Astrocyte (in vitro differentiated cells and primary cell): ENCODE results near the gene TRMT11.
A peak's percentile ranks its signal among the peaks of the same experiment; 100 is the strongest.

Experiments
- EZH2 ChIP-seq: IDR thresholded peaks from 2 replicates; pipeline ENCODE4 v1.6.1; 2012; ENCODE audit warnings: mild to moderate bottlenecking, low read length, inconsistent platforms; ENCODE audit not compliant: insufficient read depth
- TF ChIP-seq, protein P1 (sequence below): IDR thresholded peaks from 2 replicates; pipeline ENCODE4 v1.5.1; 2011; ENCODE audit warnings: low read depth, mild to moderate bottlenecking, inconsistent platforms, low read length, moderate library complexity; ENCODE audit not compliant: insufficient read depth

DNA sequence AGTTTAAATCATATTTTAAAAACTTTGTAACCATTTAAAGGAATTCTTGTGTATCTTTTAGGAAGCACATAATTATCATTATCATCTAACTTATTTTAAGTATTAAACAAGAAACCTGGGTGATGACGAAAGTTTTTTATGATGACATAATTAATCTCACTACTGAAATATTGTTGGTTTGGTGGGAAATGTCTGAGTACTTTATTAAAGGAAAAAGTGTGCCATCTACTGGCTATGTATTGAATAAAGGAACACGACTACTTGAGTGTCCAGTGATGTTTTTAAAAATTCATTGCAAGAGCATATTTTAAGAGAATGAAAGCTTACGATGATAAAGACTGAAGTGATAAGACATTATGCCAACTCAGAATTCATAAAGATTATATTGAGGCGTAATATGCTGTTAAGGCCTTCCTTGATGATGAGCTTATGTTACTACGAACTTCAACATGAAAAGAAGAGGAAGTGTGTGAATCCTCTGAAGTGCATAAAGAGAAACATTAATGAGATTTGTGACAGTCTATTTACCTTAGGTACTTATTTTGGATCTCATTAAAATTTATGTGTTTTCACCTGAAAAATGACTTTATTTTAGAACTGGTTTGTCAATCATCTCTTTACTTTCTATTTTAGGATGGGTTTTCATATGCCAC, 12.0 kb upstream of the TRMT11 start:
- TF ChIP-seq, protein P1, sequence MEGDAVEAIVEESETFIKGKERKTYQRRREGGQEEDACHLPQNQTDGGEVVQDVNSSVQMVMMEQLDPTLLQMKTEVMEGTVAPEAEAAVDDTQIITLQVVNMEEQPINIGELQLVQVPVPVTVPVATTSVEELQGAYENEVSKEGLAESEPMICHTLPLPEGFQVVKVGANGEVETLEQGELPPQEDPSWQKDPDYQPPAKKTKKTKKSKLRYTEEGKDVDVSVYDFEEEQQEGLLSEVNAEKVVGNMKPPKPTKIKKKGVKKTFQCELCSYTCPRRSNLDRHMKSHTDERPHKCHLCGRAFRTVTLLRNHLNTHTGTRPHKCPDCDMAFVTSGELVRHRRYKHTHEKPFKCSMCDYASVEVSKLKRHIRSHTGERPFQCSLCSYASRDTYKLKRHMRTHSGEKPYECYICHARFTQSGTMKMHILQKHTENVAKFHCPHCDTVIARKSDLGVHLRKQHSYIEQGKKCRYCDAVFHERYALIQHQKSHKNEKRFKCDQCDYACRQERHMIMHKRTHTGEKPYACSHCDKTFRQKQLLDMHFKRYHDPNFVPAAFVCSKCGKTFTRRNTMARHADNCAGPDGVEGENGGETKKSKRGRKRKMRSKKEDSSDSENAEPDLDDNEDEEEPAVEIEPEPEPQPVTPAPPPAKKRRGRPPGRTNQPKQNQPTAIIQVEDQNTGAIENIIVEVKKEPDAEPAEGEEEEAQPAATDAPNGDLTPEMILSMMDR: peak; percentile 61
- TF ChIP-seq EZH2: no peak
